Activated CD4-positive, alpha-beta T cell treated with anti-CD3 and anti-CD28 coated beads, Interleukin-2, amount 50 U/mL, for 1 hour (primary cell): Measurements from ENCODE around the gene GPC6.

Experiments
- DNase-seq: peaks from one replicate; pipeline ENCODE4 v3.0.0-alpha.2; 2020

Gene GPC6

DNA sequence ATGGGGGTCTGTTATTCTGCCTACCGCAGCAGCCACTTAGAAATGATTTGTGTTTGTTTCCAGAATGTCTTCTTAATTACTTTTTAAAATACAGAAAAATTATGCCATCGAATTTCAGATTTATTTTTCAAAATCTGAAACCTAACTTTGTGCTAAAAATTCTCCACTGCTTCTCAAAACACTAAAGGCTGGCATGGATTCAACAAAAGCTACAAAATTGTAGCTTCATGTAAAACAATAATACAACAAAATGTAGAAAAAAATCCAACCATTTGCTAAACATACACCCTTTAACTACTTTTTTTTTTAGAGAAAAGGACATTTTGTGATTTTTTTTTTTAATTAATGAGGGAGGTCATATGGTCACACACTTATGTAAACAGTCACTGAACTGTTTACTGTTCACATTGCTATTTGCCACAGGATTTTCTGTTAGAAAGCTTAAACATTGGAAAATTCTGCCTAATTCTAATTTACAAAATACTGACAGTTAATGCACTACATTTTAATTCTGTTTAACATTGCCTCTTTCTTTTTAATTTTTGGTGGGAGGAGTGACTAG, 646.3 kb downstream of the GPC6 start:
- no peak for DNase-seq

DNA sequence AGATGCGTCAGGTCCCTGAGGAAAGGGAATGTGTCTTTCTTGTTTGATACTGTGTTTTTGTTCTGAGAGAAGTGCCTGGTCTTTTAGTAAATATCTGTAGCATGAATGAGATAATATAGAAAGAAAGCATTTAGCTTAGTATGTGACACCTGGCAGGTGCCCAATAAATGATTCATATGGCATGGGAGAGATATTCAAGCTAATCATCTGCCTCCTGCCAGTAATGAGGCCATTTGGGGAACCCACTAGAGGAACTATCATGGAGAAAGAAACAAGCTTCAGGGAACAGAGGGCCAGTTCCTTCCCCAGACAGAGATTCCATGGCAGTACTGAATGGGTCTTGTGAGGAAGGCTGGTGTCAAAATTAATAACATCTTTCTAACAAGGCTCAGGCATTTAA, 648.9 kb downstream of the GPC6 start:
- DNase-seq, result no peak

DNA sequence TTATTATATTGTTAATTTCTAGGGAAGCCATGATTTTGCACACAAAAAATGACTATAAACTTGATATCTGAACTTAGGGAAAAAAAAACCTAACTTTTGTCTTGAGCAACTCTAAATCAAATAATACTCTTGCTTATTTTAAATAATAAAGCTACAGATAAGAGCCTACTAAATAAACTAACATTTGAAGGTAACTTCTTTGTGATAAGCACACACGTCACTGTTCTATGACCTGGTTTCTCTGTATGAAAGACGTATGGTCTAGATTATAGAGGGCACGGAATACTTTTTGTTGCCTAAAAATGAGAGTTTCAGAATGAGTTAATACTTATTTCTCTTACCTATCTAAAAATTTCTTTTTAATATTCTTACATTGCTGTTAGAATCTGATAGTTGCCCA, 649.6 kb downstream of the GPC6 start:
- DNase-seq, result no peak

DNA sequence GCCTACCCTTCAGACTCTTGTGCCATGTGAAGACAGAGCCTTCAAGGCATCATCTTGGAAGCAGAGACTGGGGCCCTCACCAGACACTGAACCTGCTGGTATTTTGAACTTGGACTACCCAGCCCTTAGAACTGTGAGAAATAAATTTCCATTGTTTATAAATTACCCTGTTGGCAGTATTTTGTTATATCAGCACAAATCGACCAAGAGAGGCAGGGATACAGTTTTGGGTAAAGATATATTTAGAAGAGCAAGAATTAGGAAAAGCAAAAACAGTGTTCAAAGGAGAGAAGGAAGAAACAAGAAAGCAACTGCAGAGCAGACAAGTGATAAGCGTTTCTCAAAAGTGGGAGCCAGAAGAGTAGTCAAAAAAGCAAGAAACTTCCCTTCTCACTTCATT, 652.1 kb downstream of the GPC6 start:
- no peak for DNase-seq

DNA sequence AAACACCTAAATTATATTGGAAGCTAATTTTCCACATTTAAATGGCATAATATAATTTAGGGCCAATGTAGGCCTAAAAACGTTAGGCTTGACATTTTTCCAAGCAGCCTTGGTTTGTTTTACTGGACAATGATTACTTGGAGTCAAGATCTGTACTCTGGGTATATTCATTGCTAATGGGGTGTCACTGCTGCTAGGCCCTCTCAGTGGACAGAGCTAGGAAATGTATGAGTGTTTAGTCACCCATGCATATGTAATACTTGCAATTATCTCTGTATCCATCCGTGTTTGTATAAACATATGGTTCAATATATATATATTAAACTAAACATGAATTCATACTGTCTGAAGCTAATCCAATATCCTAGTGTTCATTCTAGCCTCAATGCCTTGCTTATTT, 654.8 kb downstream of the GPC6 start:
- DNase-seq, result no peak

DNA sequence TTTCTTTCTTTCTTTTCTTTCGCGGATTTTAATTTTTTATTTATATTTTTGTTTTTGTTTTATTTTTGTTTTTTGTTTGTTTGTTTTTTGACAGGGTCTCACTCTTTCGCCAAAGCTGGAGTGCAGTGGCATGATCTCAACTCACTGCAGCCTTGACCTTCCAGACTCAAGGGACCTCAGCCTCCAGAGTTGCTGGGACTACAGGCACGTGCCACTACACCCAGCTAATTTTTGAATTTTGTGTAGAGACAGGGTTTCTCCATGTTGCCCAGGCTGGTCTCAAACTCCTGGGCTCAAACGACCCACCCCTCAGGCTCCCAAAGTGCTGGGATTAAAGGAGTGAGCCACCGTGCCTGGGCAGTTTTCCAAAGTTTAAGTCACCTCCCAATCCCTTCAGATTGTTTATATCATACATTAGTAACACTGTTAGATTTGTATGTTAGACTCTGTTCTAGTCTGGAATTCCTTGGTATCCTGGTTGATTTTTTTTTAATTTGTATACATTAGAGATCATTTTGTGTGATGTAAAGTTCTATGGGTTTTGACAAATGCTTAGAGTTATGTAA, 655.6 kb downstream of the GPC6 start:
- no peak for DNase-seq

DNA sequence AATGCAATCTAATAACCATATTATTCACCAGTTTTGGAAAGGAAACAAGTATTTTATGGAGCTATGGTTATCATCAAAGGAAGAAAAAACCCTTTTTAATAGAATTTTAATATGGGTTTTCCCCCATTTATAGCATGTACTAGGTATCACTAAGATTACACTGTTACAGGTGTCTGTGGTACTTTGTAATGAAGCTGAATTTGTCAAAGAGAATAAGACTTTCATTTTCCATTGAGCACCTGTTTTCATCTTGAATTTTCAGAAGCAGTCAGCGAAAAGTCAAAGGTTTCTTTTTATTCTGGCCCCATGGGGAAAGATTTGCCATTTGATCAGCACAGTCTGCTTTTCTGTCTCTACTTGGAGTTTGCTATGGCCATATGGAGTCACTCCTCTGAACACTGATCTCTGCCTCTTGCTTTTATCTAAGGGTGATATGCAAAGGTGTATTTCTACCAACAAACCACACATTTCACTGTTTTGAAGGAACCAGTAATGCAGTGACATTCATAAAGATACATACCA, 662.9 kb downstream of the GPC6 start:
- no peak for DNase-seq

DNA sequence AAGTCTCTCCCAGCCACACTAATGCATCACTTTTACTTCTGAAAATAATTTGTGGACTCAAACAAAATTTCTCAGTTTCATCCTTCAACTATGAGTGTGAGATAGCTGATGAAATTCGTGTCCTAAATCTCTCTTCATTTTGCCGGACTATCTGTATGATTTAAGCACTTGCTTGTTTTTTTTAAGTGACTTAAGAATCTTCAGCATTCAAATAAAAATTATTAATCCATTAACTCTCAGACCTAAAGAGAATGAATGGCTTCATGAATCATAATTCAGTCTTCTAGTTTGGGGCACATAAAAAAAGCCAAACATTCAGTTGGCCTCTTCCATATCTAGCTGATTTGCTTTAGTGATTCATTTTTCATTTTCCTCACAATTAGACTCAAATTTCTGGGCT, 673.4 kb downstream of the GPC6 start:
- DNase-seq, result no peak

DNA sequence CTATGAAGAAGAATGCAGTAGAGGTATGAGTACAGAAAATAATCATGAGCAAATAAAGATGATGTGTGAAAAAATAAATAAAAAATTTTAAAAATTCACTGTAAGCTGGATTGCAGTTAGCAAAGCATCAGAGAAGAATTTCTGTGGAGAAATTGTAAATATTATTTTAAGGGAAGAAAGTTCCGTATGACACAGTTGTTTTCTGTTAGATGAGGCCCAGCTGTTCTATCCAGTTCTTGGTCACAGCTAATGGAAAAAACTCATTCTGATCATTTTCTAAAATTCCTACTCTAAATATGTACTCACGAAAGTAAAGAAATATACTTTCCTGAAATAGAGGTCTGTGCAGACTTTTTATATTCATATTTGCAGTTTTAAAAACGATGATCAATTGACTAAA, 674.1 kb downstream of the GPC6 start:
- DNase-seq, result no peak

DNA sequence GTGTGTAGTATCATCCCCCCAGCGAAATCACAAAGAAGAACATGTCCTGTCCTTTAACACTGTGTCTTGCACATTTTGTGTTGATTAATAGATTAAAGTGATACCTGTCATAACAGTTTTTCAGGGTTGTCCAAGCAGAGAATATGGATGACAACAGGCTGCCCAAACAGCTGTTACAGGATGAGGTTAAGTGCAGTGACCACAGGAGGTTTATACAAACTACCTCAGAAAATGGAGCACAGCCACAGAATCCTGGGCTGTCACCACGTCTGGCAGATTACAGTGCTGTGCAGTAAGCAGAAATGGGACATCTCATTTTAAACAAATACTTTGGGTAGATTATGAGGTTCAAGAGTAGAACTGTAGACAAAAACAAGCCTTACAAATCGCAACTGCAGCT, 677.3 kb downstream of the GPC6 start:
- DNase-seq, result no peak

DNA sequence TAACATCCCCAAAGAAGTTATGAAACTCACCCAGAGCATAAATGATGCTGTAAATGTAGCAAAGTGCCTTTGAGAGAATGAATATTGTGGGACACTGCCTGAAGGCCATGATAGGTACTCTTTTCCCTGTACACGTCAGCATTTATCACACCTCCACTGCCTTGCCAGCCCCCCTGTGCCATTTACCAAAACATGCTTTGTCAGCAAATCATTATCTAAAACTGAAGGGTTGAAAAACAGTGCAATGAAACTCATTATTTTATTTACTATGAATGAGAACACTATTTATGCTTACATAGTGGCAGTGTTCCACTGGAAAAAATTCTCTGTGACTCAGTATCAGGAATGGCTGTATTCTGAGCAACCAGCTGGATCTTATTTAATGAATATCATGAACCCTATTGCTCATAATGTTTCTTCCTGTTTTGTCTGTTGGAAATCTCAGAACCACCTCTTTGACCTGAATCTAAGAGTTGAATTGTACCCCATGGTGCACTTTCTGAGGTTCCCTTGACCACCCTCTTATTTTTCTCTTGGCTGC, 688.7 kb downstream of the GPC6 start:
- no peak for DNase-seq

DNA sequence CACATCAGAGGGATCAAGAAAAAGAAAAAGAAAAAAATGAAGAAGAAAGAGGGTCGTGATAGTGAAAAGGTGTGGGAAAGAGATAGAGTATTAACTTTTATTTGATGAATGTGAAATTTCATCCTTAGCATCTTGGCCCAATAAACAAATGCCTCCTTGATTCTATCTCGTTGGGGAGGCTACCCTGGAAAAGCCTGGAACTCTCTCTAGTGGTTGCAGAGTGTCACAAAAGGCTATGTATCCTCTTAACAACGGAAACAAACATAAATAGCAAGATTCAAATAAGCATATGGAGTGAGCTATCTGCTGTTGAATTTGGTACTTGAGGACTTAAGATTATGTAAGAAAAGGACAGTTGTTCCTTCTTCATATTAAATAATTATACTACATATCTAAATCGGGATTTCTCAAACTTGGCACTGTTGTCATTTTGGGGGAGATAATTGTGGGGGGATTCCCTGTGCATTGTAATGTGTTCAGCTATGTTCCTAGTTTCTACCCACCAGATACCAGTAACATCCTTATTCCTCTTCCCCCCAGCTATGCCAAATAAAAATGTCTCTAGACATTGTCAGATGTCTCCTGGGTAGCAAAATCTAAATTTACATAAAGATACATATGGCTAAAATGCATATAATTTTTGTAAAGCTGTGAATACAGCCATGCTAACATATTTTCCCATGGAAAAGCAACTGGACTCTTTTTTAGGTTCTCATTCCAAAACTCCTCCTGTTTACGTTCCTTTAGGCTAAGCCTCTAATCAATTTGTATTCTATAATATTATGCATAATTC, 695.7 kb downstream of the GPC6 start:
- DNase-seq, result no peak

DNA sequence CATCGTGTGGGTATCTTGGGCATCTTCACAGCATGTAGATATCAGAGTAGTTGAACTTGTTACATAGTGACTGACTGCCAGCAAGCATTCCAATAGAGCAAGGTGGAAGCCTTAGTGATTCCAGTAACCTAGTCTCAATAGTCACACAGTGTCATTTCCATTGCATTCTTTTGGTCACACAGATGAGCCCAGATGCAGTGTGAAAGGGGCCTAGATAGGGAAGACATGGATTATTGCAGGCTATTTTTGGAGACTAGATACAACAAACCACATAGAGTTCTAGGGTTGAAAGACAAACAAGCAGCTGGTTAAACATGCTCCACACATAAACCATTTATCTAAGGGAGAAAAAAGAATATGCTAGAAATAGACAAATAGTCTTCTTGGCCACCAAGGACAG, 699.4 kb downstream of the GPC6 start:
- DNase-seq, result no peak

DNA sequence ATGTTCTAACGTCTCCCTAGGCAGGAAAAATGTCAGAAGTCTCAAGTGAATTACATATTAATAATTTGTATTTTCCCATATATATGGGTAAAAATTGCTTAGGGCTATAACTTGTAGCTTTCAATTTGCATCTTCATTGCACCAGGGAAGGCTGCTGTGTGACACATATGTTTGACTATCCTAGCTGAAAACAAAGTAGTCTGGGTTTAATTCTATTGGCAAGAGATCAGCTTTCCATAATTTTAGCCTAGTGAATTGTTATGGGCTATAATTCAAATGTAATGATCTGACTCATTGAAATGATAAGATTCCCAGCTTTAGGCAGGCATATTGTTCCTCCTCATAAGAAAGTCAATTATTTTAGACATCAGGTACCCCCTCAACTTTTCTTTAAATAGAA, 699.8 kb downstream of the GPC6 start:
- no peak for DNase-seq

DNA sequence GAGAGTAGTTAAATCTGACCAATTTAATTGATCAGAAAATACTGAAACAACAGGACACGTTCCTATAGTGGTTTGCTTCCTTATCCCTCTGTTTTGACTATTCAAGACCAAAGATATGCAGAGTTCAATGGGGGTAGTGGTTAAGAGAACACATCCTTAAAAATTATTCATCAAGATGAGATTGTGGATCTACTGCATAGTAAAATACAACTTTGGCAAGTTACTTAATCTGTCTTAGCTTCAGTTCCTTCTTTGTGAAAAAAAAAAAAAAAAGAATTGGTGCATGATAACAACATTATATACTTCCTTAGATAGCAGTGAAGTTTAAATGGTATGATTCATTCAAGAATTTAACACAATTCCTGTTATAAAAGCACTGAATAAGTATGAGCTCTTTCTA, 700.8 kb downstream of the GPC6 start:
- DNase-seq, result no peak

DNA sequence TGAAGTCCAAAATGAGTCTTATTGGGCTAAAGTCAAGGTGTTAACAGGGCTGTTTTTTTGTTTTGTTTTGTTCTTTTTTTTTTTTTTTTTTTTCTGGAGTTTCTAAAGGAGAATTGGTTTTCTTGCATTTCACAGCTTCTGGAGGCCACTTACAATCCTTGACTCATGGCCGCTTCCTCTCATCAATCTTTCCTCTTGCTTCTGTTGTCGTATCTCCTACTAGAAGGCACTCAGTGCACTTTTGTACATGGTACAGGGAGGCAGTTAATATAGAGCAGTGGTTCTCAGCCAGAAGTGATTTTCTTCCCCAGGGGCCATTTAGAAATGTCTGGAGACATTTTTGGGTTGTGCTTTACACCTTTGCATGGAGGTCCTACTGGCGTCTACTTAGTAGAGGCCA, 706.3 kb downstream of the GPC6 start:
- no peak for DNase-seq

DNA sequence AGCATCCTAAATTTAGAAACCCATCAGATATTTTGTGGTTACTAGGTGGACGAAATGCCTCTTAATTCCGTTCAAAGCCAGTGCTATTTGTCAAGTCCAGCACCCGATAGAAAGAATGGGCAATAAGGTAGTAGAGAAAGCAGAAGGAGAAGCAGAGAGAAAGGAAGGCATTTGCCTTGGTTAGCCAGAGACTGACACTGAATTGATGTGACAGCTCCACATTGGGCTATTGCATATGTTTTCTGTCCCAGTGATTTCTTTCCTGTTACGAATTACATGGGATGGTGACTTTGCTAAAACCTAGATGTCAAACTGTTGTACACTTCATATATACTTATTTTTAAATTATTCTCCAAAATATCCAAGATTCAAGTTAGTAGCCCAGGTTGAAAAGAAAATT, 710.3 kb downstream of the GPC6 start:
- DNase-seq, result no peak

DNA sequence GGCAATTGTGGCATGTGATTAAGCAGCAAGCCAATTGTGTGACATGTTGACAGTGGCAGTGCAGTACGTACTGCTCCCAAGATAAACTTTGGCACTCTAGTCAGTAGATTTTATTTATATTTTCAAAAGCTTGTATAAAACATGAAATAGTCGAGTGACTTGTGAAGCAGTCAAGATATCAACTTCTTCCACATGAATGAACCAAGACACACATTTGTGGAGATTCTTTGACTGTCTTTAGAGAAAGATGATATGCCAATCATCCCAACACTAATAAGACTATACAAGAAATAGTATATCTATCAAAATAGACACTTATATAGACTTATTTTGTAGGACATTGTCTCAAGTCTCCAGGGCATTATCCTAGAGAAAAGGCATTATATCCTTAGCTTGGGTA, 714.8 kb downstream of the GPC6 start:
- DNase-seq, result no peak

DNA sequence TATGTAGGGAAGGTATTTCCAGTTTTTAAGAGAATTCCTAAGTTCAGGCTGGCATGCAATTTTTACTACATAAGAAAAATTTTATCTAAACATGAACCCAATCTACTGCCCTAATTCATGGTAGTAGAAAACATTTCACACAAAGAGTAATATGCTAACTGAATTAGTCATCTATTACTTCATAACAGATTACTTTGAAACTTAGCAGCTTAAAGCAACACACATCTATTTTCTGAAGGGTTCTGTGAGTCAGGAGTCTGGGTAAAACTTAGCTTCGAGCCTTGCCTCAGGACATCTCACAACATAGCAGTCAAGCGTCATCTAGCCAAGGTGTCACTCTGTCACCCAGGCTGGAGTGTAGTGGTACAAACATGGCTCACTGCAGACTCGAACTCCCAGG, 715.4 kb downstream of the GPC6 start:
- DNase-seq, result no peak

DNA sequence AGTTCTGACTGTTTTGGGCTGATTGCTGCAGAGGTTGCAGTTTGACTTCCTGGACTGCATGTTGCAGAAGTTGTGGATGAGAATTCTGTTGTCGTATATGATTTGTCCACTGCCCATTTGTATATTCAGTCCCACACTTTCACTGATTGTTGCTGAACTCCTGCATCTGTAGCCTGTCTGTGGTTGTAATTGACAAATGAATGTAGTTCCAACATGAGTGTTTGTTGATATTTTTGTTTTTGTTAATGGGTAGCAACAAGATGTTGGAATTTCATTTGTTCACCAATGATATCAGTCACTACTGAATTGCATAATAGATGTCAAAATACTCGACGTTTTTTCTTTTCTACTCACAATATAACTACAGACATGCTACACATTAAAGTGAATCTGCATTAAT, 719.0 kb downstream of the GPC6 start:
- no peak for DNase-seq

DNA sequence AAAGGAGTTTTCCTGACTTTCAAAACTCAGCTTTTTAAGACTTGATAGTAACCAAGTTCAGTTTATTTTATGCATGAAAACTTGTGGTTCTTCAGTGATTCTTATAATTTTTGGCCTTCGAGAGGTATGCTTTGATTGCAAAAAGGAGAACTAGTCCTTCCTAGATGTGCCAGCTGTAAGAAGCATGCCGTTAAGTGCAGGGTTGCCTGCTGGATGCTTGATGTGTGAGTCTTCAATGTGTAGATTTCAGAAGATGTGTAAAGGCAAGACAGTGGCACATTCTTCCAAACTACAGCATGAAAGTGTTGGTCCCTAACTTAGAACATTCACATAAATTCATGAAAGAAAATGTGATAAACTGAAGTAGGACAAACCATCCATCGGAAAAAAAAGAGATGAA, 720.4 kb downstream of the GPC6 start:
- DNase-seq, result no peak

DNA sequence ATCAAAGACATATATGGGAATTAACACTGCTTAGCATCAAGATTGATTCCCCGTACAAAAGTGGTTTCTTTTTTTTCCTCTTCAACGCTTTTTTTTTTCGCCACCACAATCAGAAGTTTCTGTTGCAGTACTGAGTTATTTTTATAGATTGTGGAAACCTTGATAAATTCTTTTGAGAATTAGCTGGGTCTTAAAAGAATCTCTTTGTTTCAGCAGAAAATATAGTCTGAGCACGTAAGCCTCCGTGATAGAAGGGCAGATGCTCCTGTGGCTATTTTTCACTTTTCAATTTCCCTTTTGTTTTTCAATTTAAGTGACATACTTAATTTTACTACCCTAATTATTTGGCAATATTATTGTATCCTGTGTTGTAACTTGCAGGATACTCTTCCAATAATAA, 721.0 kb downstream of the GPC6 start:
- no peak for DNase-seq

DNA sequence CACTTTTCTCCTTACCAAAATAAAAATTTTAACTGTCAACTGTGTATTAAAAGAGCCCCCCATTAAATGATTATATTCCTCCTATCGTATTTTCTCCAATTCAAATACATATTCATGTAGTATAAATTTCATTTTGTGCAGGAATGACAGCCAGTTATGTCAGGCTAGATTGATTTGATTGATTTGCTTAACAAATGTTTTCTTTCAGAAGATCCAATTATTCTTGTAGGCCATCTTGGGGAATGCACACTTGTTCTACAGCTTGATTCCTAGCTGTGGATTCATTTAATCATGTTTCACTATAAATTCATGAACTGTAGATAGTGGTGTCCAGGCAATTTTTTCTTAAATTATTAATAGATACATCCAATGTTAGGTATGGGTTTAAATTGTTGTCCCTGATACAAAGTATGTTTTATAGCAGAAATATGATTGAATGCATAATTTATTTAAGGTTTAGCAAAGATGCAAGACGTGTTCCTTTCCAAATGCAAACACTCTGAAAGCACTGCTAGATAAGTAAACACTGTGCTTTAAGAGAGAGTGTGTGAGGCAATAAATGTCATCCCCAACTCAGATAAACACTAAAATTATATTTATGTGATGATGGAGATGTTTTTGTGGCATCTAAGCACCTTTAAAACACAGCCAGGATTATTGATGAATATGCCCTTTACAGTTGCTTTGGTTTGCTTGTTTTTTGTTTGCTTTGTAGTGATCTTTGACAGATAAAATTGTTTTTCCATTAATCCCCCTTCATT, 721.7 kb downstream of the GPC6 start:
- DNase-seq, result no peak

DNA sequence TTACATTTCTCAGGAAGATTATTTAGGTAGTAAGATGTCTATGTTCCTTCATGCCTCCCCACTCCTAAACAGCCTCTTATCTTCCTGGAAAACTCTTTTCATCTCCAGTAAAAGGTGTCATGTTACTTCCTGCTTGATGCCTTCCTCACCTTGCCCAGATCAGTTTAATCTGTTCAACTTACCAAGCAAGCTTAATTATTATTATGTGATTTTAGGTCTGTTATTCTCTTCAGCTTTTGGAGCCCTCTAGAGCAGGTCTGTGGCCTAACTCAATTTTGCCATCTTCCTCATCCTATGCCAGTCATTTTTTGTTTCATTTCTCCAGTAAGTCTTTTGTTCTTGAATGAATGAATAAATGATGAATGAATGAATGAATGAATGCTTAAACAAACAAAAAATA, 724.5 kb downstream of the GPC6 start:
- no peak for DNase-seq
